GM10266 (cell line): Measurements from ENCODE around the gene ARHGEF3.

Source experiments
- DNase-seq: peaks from one replicate; pipeline ENCODE4 v3.0.0; 2012; ENCODE audit errors: extremely low spot score
- TF ChIP-seq, protein P1 (sequence below): IDR thresholded peaks from 2 replicates; pipeline ENCODE4 v1.5.1; 2012; ENCODE audit warnings: mild to moderate bottlenecking, low read depth; ENCODE audit not compliant: control insufficient read depth, insufficient read depth; ENCODE audit errors: missing control alignments

Gene ARHGEF3

DNA sequence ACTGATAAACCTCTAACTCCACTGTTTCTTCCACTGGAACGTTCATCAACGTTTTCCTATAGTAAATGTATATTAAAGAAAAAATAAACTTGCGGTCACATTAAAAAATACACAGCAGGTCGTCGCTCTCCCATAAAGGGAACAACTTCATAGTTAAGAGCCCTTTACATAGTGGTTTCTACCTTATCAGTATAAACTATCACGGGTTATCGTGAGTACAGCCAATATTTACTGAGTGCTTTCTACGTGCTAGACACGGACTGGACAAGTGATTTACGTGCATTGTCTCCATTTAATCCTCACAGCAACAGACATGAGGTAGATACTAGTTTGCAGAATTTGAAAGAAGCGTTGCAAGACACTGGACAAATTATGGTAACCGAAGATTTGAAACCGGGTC lies 117.7 kb downstream of the ARHGEF3 start:
- TF ChIP-seq, protein P1, sequence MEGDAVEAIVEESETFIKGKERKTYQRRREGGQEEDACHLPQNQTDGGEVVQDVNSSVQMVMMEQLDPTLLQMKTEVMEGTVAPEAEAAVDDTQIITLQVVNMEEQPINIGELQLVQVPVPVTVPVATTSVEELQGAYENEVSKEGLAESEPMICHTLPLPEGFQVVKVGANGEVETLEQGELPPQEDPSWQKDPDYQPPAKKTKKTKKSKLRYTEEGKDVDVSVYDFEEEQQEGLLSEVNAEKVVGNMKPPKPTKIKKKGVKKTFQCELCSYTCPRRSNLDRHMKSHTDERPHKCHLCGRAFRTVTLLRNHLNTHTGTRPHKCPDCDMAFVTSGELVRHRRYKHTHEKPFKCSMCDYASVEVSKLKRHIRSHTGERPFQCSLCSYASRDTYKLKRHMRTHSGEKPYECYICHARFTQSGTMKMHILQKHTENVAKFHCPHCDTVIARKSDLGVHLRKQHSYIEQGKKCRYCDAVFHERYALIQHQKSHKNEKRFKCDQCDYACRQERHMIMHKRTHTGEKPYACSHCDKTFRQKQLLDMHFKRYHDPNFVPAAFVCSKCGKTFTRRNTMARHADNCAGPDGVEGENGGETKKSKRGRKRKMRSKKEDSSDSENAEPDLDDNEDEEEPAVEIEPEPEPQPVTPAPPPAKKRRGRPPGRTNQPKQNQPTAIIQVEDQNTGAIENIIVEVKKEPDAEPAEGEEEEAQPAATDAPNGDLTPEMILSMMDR, result no peak
- no peak for DNase-seq

DNA sequence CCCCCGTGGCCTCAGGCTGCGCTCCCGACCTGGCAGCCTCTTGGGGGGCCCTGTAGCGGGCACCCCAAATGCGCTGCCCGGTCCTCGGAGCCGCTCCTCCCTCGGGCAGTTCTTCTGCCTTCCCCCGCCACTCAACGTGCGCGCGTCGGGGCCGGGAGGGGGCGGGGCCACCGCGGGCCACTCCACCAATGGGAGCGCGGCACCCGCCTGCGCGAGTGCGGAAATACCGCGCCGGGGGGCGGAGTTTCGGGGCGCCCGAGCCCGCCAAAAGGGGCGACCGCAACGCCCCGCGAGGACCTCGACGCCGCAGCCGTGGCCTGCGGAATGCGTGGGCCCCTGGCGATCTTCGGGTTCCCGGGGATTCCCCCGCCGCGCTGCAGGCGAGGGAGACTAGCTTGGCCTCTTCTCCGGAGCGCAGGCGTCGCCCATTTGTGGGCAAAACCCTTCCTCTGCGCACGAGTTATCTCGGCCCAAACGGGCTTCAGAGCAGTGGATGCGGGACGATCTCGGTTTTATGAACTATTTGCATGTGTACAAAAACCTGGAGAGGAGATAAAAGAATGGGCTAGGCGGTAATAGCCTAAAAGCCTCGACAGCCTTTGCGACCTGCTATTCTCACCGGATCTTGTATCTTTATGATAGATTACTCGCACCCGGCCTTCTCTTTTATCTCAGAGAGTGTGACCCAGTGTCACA lies 118.5 kb downstream of the ARHGEF3 start, which contains the start of gene TASOR:
Gene TASOR, minus strand, starts transcription at position 144 of the 696 bp plus-strand sequence. CDS start 259 bp downstream, outside the sequence.
- TF ChIP-seq, protein P1, result no peak
- DNase-seq, result peak; percentile 94

DNA sequence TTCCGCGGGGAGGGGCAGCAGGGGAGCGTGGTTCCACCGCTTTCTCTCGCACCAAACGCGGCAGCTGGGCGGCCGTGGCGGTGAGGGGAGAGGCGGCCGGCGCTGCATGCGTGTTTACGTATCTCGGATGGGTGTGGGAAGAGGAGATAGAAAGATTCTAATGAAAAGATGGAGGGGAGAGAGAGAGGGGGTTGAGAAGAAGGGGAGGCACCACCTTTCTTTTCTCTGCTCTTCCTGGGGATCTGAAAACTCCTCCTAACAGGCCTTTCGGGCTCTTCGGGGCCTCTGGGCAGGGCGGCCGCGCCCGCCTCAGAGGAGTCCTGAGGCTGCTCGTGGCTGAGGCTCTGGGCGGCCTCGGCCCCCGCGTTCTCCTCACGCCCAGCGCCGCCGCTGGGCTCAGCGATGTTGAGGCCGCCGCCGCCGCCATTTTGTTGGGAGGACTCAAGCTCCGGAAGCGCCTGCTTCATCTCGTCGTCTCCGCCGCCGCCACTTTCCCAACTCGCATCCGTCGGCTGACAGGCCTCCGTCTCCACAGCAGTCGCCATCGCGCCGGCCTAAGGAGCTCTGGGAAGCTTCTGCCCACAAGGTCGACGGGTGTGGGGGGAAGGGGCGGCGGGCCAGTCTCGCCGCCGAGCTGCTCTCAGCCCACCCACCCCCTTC lies 119.2 kb downstream of the ARHGEF3 start:
- TF ChIP-seq, protein P1, result no peak
- DNase-seq, result peak; percentile 69

DNA sequence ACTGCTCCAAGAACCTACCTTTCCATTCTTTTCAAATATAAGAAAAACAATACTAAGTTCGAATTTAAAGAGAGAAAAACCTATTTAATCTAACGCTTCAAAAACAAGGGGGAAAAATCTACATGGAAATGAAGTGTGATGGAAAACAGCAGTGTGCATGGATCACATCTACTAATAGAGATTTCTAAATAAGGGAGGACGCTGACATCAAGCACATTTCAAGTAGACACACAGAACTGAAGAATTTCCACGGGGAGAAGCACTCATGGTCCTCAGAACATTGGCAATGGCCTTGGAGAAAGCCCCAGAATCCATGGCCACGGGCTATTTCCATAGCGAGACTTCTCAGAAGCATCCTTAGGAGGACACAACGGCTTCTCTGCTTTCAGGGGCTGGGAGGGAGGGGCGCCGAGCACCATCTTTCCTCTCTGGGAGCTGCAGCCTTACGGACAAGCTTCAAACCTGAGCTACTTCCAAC lies 119.7 kb downstream of the ARHGEF3 start:
- no peak for DNase-seq
- TF ChIP-seq, protein P1, result no peak

DNA sequence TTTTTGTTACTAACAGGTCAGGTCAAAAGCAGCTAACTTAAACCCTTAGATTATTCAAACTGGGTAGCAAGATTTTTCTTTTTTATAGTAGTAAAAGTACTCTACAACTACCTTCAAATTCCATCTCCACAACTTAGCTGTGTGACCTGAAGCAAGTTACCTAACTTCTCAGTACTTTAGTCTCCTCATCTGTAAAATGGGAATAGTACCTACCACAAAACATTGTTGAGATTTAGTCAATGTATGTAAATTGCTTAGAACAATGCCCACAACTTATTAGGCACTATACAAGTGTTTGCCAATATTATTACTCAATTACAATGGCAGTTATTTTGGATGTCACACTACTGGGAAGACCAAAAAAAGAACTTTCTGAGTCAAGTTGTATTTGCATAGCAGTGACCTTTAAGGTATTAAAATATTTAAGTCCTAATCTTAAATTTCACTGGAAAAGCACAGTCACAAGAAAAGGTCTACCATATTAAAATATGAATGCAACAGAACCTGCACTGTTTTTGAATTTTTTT lies 121.6 kb downstream of the ARHGEF3 start:
- TF ChIP-seq, protein P1, result no peak
- DNase-seq, result no peak
